ENCODE measurements around the gene TRAF7.

The TRAF7 gene

GRCh38 chr16:2159175-2159838 lies 3.7 kb downstream of the TRAF7 start:
- no peak for TF ChIP-seq CTCF (conservative IDR thresholded peaks at IDR 0.05)
- no peak for TF ChIP-seq ZFX (IDR thresholded peaks at IDR 0.05)
- no peak overlapping the region for H3K27ac ChIP-seq

- no peak overlapping the region for H3K27ac ChIP-seq
- no peak for TF ChIP-seq ZFX (IDR thresholded peaks at IDR 0.05)
- no peak for TF ChIP-seq CTCF (conservative IDR thresholded peaks at IDR 0.05)
These were observed 5.5 kb downstream of the TRAF7 start for GRCh38 chr16:2160915-2161551.

GRCh38 chr16:2161911-2162310 lies 6.3 kb downstream of the TRAF7 start:
- H3K27ac ChIP-seq, result no peak overlapping the region
- TF ChIP-seq CTCF (conservative IDR thresholded peaks at IDR 0.05), result no peak
- no peak for TF ChIP-seq ZFX (IDR thresholded peaks at IDR 0.05)

GRCh38 chr16:2162676-2163118 lies 7.1 kb downstream of the TRAF7 start:
- no peak overlapping the region; the same call in 1 of the 2 replicates for H3K27ac ChIP-seq
- TF ChIP-seq ZFX (IDR thresholded peaks at IDR 0.05) (no peak), CTCF (conservative IDR thresholded peaks at IDR 0.05) (no peak)

- no peak for TF ChIP-seq CTCF (conservative IDR thresholded peaks at IDR 0.05)
- TF ChIP-seq ZFX (IDR thresholded peaks at IDR 0.05), result no peak
- H3K27ac ChIP-seq, result no peak overlapping the region
These were observed 7.8 kb downstream of the TRAF7 start for GRCh38 chr16:2163211-2163881.

- TF ChIP-seq ZFX (IDR thresholded peaks at IDR 0.05) (no peak), CTCF (conservative IDR thresholded peaks at IDR 0.05) (no peak)
- no peak overlapping the region for H3K27ac ChIP-seq
These were observed 10.3 kb downstream of the TRAF7 start for GRCh38 chr16:2165861-2166260.
